HCT116 (cell line): ENCODE results near the gene CCDC17.

Source experiments
- CTCF ChIP-seq, 3 experiments: fragments of 200-600 bp in 1 of 3; sonication (generic) in 1 of 3; IDR thresholded peaks in 2 of 3; conservative IDR thresholded peaks in 1 of 3; 2 replicates each; pipeline ENCODE4 v1.5.1; 2012 to 2017; ENCODE audit warnings: low read depth in 2 of 3, low read length in 2 of 3, antibody characterized with exemption in 1 of 3, borderline replicate concordance in 1 of 3, control low read depth in 1 of 3, mild to moderate bottlenecking in 1 of 3, mixed read lengths in 1 of 3, mixed run types in 1 of 3, moderate library complexity in 1 of 3; ENCODE audit not compliant: insufficient read depth in 1 of 3
- POLR2AphosphoS5 ChIP-seq: IDR thresholded peaks from 2 replicates; pipeline ENCODE4 v1.6.1; 2011; ENCODE audit warnings: mild to moderate bottlenecking, low read depth, low read length, moderate library complexity
- RAD21 ChIP-seq: IDR thresholded peaks from 2 replicates; pipeline ENCODE4 v1.6.1; 2012; ENCODE audit warnings: low read depth, mild to moderate bottlenecking
- SIN3A ChIP-seq: IDR thresholded peaks from 2 replicates; pipeline ENCODE4 v1.6.1; 2012; ENCODE audit warnings: low read depth
- YY1 ChIP-seq: IDR thresholded peaks from 2 replicates; pipeline ENCODE4 v1.6.1; 2011; ENCODE audit warnings: low read length, low read depth, moderate library complexity, mild to moderate bottlenecking; ENCODE audit not compliant: insufficient replicate concordance; ENCODE audit errors: extremely low read depth

GRCh38 chr1:45615885-45616284, 8.0 kb downstream of the CCDC17 start:
- no peak for TF ChIP-seq POLR2AphosphoS5
- TF ChIP-seq RAD21 = no peak
- no peak for TF ChIP-seq CTCF (IDR thresholded peaks at IDR 0.05 in 2 of 3, conservative IDR thresholded peaks at IDR 0.05 in 1 of 3; ENCODE audit: borderline replicate concordance in 1 of 3, insufficient read depth in 1 of 3, low read depth in 2 of 3, low read length in 2 of 3)
- TF ChIP-seq SIN3A = no peak
- no peak for TF ChIP-seq YY1
